T-helper 1 cell (primary cell): ENCODE data around the gene CCSAP.
"Not testable (repeated sequence)": the region's sequence is repeated elsewhere in the genome, so short reads cannot be mapped to it uniquely, and the experiment has no call there.

Experiments used
- DNase-seq, 5 donors: peaks; one replicate each; pipeline ENCODE4 v3.0.0-alpha.2; 2012 to 2020

Gene CCSAP

DNA sequence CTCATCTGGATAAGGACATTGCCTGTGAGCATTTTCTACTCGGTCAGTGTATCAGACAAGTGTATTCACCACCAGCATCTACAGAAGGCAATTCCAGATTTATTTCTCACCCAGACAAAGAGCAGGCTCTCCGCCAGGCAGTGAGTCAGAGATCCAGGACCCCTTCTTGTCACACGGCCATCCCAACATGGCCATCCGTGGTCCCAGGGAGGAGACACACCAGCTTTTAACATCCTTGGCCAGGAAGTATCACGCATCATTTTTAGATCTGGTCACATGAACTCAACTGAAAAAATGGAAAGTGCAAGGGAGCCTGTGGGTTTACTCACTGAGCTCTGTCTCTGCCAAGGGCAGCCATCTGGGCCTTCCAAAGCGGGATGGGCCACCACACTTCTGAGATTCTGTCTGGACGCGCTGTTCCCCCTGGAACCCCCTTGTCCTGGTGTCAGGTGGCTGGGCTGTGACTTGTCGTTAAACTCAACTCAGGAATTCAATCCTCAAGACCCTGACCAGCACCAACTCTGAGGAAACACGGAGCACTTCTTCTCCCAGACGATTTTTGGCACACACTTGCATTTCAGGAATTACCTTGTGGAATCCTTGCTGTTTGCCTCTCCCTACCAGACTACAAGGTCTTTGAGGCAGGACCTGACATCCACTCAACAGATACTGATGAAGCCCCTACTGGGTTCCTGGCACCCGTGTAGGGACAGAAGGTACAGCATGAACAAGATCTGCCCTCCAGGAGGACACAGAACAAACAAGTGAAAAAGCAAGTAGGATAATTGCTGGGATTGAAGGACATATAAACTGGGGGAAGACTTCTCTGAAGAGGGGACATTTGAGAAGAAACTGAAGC, 21.6 kb upstream of the CCSAP start:
- no peak for DNase-seq

DNA sequence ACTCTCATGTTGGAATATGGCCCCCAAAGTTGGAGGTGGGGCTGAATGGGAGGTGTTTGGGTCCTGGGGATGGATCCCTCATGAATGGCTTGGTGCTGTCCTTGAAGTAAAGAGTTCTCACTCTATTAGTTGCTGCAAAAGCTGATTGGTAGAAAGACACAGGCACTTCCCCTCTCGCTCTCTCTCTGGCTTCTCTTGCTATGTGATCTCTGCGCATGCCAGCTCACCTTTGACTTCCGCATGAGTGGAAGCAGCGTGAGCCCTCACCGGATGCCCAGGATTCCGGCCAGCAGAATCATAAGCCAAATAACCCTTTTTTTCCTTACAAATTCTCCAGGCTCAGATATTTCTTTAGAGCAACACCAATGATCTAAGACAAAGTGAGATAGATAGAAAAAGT, 20.9 kb upstream of the CCSAP start:
- no peak for DNase-seq

DNA sequence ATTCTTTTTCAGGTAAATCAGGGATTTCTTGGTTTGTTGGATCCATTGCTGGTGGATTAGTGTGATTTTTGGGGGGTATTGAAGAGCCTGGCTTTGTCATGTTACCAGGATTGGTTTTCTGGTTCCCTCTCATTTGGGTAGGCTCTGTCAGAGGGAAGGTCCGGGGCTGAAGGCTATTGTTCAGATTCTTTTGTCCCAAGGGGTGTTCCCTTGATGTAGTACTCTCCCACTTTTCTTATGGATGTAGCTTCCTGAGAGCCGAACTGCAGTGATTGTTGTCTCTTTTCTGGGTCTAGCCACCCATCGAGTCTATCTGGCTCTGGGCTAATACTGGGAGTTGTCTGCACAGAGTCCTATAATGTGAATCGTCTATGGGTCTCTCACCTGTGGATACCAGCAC, 17.6 kb upstream of the CCSAP start:
- no peak for DNase-seq

DNA sequence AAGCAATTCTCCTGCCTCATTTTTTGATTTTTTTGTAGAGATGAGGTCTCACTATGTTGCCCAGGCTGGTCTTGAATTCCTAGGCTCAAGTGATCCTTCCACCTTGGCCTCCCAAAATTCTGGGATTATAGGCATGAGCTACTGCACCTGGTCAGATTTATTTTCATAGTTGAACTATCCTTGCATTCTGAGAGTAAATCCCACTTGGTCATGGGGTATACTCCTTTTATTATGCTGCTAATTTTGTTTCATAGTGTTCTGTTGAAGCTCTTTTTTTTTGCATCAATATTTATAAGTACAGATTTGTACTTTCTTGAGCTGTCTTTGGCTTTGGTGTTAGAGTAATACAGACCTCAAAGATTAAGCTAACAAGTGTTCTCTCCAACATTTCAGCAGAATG, 12.8 kb upstream of the CCSAP start:
- DNase-seq = no peak

DNA sequence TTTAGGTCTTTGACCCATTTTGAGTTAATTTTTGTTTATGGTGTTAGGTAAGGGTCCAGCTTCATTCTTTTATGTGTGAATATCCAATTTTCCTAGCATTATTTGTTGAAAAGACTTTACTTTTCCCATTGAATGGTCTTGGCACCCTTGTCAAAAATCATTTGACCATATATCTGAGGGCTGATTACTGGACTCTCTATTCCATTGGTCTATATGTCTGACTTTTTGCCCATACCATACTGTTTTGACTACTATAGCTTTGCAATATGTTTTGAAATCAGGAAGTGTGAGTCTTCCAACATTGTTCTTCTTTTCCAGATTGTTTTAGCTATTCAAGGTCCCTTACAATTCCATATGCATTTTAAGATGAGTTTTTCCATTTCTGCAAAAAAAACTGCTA, 11.4 kb upstream of the CCSAP start:
- no peak for DNase-seq

DNA sequence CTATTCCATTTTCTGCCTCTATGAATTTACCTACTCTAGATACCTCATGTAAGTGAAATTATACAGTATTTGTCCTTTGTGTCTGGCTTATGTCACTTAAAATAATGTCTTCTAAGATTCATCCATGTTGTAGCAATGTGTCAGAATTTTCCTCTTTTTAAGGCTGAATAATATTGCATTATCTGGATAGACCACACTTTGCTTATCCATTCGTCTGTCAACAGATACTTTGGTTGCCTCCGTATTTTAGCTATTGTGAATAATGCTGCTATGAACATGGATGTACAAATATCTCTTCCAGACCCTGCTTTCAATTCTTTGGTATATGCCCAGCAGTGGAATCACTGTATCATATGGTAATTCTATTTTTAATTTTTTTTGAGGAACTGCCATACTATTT, 10.1 kb upstream of the CCSAP start:
- no peak for DNase-seq

DNA sequence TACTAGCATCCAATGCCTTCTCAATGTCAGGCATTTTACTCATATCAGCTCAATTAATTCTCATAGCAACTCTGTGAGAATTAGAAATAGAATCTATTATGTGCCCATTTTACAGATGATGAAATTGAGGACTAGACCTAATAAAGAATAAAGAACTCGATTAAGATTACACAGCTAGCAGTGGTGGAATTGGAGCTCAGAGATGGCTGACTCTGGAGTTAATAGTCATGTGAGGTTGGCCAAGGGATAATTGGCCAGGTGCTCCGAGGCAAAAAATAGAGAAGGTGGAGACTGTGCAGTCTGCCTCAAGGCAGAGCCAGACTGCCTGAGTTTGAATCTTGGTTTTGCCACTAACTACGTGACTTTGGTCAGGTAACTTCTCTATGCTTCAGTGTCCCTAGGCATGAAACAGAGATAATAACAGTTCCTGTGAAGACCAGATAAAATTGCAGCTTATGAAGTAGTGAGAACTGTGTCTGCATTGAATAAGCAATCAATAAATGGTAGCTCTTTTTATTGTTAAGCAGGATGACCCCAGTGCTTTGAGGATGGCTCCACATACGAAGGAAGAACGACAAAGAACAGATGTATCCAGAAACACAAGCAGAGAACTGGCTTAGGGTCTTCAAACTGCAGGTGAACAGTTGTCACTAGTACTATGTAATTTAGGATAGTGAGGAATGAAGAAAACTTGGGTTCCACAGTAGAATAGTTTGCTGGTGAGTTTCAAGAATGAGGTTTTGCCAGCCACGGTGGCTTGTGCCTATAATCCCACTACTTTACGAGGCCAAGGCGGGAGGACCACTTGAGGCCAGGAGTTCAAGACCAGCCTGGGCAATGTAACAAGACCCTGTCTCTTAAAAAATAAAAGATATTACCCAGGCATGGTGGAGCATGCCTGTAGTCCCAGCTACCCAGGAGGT, 6.9 kb upstream of the CCSAP start:
- DNase-seq = no peak

DNA sequence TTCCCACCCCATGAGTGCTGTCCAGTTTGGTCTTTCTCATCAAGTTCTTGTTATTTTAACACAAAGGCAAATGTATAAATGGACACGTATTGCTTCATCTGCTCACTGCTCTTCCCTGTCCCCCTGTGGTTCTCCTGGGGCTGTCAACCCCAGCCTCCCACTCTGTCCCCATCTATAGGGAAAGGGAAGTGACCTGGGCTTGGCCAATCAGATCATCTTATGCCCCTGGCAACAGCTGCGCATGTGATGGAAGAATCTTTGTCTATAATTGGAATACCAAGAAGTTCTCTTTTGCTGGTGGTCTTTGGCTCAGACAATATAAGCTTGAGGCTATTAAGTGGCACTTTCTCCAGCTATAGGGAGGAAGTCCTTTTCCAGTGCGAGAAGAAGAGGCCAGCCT, 4.7 kb upstream of the CCSAP start:
- no peak for DNase-seq

DNA sequence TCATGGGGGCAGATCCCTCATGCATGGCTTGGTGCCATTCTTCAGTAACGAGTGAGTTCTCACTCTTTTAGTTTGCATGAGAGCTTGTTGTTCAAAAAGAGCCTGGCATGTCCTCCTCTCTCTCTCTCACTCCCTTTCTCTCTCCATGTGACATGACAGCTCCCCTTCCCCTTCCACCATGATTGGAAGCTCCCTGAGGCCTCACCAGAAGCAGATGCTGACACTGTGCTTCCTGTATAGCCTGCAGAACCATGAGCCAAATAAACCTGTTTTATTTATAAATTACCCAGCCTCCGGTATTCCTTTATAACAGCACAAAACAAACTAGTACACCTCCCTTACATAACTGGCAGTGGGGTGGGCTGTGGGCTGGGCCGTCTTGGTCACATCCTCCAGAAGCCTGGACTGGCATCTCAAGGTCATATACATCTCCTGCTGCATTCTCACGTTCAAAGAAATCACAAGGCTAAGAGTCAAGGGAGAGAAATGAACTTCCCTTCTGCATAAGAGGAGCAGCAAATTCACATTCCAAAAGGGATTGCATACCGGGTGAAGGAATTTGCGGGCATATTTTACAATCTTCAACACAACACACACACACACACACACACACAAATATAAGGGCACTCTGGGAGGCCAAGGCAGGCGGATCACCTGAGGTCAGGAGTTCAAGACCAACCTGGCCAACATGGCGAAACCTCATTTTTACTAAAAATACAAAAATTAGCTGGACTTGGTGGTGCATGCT, 2.3 kb upstream of the CCSAP start:
- no peak for DNase-seq

DNA sequence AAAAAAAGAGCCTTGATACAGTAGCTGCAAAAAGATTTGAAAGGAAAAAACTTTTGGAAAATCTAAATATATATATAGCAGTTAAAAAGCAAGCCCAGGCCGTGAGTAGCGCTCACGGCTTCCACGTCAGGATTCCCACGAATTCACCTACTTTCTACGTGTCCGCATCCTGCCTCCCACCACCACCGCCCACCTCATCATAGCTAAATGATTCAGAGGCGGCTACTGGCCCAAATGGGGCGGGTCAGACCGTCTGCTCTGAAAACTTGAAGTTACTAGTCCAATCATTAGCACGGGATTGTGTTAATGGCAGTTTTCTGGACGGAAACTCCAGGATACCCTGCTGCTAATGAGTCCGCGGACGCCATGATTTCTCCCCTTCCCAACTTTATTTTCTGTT, 1.3 kb upstream of the CCSAP start:
- no peak for DNase-seq

DNA sequence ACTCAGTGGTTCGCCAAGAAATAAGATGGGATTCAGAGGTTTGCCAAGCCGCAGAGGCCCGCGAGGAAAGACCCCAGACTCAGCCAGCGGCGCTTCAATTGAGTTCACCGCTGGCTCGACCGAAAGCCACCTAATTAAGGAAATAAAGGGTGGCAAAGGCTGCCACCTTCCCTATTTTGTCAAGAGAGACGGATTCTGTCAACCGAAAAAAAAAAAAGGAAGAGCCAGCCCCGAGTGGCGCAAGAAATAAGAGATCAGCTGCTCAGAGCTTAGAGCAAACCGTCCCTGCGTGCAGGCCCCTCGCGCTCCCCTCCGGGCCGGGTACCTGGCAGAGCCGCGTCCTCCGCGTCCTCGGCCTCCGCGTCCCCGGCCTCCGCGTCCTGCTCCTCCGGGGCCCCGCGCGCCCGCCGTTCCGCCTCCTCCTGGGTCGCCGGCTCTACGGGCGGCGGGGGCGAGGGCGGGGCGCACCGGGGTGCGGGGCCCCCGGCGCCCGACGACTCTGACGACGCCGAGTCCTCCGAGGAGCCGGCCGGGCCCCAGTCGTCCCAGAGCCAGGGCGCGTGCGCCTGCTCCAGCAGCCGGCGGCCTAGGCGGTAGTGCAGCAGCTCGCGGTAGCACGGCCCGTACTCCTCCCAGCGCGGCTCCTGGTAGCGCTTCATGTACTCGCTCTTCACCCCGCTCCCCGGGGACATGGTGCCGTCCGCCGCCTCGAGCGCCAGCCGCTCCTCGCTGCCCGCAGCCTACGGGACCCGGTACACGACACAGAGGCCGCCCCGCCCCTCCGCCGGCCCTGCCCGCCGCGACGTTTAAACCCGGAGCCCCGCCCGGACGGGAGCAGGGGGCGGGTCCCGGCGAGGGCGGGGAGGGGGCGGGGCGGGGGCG, 832 bp downstream of the CCSAP start:
- peak in 3 of 5 donors; percentile 73 to 82 (median 82) for DNase-seq

DNA sequence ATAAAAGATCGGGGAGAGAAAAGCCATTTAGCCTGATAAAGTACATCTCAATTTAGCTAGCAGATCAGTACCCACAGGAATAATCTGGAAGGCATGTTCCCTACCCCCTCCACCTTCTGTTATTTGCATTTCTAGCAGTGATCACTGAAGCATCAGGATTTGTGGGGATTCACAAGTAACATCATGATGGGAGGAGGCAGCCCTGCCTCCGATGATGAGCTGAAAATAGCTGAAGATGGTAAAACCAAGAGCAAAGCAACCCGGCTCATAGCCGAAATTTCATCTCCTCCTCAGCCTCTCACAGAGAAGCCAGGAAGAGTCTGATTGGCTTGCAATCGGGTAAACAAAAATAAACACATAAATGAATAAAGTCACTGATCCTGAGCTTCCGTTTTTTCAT, 2.4 kb downstream of the CCSAP start:
- DNase-seq = no peak

DNA sequence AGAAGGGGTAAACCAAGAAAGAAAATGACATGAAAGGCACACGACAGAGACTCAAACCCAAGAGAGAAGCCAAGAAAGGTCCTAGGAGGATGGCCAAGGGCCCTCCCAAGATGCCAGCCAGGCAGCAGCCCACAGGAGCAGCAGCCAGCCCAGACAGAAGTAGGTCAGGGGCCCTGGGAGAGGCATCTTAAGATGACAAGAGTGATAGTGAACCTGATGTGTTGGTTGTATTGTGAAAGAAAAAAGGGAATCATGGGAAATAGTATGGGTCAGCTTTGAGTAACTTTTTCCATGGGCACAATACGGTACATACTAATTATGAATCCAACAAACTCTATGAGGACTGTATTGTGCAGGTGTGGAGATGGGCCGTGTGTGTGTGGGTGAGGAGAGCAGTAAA, 3.3 kb downstream of the CCSAP start:
- DNase-seq = peak in 1 of 5 donors; percentile 11

DNA sequence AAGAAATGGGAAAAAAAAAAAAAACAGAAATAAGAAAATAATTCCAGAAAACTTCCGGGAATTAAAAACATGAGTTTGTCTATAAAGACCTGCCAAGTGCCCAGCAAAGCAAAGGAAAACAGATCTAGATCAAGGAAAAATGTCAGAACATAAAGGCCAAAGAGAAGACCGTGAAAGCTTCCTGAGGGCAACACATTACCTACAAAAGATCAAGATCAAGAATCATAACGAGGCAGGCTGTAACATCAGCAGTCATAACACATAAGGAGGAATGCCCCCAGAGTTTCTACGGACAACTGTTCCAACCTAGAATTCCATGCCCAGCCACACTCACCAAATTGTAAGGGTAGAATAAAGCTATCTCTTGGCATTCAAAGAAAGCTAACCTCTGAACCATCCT, 3.8 kb downstream of the CCSAP start:
- DNase-seq = no peak

DNA sequence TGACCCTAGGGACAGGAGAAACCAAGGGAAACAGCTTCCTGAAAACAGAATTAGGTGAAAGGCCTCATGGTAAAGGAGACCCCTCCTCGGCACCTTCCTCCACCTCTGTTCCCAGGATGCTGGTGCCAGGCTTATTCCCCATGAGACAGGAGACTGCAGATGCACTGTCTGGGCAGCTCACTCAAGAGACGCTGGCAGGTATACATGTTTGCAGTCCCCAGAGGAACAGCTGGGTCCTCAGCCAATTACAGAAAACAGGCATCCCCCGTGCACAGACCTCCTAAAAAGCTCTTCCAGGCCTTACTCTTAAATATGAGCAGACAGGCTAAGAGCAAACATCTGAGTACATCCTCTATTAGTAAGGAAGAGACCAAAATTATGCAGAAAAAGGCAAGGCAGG, 6.5 kb downstream of the CCSAP start:
- DNase-seq = no peak

DNA sequence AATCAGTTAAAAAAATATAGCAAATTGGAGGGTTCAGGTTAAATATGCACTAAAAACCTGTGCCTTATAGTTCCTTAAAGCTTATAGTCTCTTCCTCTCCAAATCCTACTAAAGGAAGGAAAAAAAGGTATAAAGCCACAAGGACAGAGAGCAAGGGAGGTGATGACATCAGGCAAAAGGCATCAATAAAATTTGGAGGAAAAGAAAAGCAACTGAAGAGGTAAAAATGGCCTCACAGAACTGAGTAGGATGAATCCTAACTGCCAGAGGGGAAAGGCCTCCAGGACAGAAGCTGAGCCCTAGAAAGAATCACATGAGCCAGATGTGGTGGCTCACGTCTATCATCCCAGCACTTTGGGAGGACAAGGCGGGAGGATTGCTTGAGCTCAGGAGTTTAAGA, 8.1 kb downstream of the CCSAP start:
- no peak for DNase-seq

DNA sequence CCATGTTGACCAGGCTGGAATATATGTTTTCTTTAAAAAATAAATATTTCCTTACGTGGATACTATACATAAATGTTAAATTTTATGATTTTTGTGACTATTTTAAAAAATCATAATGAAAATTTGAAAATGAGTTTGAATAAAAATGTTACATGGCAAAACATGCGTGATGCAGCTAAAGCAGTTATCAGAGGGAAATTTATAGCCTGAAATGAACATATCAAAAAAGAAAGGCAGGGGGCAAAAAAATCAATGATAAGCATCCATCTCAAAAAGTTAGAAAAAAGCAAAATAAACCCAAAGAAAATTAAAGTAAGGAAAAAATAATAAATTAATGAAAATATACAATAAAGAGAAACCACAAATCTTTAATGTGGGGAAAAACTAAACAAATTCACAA, 8.6 kb downstream of the CCSAP start:
- DNase-seq = no peak

DNA sequence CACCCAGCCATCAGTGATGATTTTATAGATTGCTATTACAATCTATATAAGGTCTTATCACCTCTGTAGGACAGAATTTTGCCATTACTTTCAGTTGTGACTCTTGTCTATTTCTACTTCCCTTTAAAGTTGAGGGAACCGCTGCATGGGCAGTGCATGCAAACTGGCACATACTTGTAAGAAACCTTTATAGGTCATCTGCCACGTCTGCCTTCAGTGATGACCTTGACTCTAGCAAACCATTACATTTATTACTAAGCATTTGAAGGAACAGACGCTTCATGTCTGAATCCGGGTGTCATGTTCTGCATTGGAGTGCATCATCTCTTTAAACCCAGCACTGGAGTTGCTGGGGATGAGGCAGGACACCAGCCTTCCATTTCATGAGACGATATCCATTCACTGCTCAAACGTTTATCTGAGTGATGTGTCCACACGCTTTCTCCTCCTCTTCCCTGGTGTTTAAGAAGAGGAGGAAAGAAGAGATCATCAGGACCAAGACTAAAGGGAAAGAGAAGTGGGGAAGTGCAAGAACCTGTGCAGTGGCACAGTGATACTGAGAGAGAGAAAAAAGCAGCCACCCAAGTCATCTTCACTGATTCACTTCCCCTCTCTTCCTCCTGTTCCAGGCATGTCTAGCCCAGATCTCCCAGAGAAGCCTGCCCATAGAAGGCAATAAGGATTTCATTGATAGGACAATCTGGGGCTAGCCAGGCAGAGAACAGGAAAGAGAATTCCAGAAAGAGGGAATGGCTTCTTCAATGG, 14.1 kb downstream of the CCSAP start:
- no peak for DNase-seq

DNA sequence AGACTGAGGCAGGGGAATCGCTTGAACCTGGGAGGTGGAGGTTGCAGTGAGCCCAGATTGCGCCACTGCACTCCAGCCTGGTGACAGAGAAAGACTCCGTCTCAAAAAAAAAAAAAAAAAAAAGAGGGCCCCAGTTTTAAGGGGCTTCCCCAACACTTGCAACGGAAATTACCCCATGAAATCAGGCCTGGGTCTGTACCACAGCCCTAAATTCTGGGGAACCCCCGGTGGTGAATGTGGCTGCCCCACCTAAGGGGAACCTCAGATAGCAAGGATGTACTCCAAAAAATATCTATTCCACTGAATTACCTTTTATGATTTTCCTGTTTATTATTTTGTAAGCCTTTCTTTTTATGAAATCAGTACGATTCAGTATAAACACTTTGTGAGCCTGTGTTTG, 15.1 kb downstream of the CCSAP start:
- not testable (repeated sequence) for DNase-seq

DNA sequence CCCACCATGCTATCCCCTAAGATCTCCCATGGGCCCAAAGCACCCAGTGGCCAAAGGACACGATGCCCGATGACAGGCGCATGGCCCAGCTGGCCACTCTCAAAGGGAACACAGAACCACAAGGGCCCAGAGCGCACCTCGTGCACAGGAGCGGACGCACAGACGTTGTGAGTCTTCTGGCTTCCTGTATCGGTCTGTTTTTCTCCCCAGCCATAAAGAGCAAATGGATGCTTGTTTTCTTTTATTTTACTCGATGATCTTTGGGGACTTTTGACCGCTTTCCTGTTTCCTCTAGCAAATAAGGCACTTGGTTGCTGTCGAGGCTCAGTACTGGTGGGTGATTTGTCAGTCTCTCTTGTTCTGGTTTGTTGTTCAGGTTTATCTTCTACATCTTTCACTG, 16.2 kb downstream of the CCSAP start:
- no peak for DNase-seq

DNA sequence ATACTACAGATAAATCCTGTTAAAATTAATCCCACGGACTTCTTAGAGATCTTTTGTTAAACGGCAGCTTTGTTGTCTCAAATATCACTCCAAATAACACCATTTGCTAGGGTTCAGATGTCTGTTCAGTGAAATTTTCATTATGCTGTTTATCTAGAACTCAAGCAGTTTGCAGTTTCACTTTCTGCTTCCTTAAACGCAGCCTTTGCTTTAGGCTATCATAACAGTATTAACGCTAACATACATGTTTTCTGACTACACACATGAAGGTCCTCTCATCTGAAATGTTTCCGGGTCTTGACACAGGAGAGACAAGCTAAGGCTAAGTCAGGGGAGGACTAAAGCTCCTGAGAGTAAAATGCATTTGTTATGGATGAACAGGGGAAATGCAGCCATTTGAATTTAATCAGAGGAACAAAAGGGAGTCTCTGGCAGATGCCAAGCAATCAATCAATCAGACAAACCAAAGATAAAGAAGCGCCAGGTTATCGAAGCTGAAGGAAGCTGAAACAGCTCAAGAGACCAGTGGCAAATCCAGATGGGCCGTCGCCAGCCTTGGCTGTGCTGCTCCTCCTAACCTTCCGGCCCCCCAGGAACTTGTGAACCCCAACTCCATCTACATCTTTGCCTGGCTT, 16.9 kb downstream of the CCSAP start:
- DNase-seq = peak in 1 of 5 donors; percentile 23
